ENCODE measurements around the gene BMP6.
A peak's percentile ranks its signal among the peaks of the same experiment; 100 is the strongest.

BMP6 gene

DNA sequence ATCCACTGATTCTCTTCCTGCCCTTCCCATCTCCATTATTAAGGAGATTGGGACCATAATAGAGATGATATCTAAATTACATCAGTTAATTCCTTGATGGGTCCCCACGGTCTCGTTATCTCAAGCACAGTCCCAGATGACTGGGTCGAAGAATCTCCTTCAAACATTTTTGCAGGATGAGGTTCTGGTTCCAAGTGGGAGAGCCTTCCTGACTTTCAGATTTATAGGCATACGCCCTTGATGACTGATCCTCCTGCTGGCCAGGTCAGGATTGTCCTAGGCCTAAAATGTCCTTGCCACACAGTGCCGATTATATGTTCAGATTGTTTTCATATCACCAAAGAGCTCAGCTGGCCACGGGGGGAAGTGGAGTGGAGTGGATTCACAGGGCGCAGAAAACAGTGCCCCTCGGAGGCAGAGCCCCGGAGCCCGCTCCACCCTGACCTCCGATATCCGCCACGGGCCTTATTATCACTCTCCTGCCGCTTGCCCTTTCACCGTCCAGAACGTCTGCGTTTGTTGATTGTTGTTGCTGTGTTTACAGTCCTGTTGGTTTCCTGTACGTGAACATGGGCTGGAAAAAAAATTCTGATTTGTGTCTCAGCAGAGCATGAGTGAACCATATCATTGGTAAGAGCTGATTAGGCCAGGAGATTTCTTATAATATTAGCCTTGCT is 8.9 kb downstream of the BMP6 start:
- intact Hi-C loops (cut with DNase I), result no loop called here
- DNase-seq, result no peak

DNA sequence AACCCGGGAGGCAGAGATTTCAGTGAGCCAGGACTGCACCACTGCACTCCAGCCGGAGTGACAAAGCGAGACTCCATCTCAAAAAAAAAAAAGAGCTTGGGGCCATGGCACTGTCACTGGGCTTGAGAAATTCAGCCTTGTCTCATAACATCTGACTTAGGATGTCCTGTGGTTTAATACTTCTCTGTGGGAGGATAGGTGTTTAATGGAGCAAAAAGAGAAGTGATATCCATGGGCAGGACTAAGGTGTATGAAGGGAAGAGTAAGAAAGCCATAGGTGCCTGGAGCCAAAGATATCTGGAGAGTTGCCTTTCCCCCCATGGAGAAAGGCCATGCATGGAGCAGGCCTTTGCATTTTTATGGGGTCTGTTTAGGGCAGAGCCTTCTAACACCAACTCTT is 11.2 kb downstream of the BMP6 start:
- DNase-seq, result no peak
- intact Hi-C loops (cut with DNase I), result no loop called here

DNA sequence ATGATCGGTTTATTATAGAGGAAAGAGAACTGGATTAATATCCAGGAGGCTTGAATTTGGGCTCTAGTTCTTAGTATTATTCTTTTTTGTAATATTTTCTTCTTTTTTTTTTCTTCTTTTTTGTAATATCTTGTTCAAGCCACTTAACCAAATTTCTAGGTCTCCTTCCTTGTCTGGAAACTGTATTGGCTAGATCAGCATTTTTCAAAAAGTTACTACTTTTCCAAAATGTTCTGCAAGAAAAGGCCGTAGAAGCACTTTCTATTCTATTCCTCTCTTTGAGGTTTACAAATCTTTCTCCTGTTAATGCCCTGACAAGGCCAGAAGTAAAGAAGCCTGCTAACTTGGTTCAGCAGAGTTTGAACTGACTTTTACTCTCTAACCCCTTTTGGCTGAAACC is 12.0 kb downstream of the BMP6 start:
- intact Hi-C loops (cut with DNase I), result no loop called here
- no peak for DNase-seq

DNA sequence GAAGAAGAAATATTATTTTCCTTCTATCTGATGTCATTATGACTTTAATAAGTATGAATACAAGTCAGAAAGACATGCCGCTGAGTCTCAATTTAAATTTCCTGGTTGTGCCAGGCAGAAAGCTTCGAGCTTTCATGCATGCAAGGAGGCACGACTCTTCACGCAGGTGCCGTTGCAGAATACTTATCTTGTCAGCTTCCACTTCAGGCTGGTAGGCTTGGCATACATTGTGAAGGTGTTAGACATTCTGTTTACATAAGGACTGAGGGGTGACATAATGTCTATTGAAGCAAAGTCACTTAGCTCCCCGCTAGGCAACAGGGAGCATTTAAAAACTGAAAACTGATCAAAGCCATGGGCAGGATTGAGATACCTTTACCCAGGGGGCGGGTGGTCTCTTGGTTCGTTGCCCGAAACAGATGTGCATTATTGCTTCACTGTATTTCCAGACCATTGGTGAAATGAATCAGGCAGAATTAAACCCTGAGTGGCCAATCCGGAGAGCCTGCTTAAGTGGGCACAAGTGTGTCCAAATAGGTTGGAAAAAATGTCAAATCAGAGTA is 16.4 kb downstream of the BMP6 start:
- intact Hi-C loops (cut with DNase I), result no loop called here

DNA sequence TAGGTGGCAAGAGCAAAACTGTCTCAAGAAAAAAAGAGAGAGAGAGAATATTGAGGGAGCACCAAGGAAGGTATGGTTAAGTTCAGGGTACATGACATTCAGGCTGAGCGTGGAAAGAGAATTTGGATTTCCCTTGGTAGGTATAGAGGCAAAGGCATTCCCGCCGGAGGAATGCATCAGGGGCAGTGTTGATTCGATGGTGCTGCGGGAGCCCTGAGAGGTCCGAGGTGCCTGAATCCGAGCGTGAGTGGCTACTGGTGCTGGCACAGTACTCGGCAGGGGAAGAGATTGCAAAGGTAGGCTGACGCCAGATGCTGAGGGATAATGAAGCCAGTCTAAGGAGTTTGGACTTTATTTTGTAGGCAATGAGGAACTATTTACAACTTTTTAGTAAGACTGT is 20.0 kb downstream of the BMP6 start:
- intact Hi-C loops (cut with DNase I), result no loop called here
- DNase-seq, result no peak

More for the DNA sequence above, 16.4 kb downstream of the BMP6 start:
- DNase-seq, result peak in 34 of 42 donors; percentile 8 to 85 (median 46)

DNA sequence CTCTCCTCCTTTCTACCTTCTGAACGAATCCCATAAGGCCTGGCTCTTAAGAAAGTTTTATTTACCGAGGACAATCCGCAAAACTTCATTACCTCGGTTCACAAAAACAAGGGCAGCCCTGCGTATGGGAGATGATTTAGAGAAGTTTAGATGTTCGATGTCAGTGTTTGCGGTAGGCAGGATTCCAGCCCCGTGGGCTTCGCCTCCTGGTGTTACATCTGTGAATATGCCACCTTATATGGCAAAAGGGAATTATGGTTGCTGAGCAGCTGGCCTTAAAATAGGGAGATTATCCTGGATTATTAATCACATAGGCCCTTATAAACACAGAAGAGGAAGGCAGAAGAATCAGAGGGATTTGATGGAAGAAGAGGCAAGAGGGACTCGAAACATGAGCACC is 21.1 kb downstream of the BMP6 start:
- no peak for DNase-seq
- intact Hi-C loops (cut with DNase I), result no loop called here

DNA sequence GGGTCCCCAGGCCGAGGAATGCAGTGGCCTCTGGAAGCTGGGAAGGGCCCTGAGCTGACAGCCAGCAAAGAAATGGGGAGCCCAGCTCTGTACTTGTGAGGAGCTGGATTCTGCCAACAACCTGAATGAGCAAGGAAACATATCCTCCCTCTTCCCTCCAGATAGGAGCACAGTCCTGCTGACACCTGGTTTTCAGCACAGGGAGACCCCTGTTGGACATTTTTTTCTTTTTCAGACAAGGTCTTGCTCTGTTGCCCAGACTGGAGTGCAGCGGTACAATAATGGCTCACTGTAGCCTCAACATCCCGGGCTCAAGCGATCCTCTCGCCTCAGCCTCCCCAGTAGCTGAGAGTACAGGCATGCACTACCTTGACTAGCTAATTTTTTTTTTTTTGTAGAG is 21.5 kb downstream of the BMP6 start:
- intact Hi-C loops (cut with DNase I), result no loop called here
- no peak for DNase-seq

DNA sequence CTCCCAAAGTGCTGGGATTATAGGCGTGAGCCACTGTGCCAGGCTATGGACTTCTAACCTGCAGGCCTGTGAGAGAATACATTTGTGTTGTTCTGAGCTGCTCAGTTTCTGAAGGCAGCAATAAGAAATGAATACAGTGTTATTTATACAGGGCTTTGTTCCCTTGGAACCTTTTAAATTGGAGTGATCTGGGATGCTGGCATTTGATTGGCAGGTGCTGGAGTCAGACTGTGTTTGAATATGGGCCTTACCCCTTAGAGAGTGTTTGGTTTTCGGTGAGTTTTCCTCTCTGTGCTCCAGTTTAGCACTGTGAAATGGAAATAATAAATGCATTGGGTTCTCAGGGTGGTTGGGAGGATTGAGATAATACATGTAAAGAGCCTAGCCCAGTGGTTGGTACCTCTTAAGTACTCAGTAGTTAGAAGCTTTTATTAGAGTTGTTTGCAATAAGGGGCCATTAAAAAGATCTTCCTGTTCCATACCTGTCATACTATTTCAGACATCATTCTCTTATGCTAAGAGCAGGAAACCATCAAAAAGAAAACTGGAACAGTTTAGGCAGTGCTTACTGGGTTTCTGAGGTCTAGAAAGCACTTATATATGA is 22.1 kb downstream of the BMP6 start:
- no peak for DNase-seq
- intact Hi-C loops (cut with DNase I), result no loop called here

DNA sequence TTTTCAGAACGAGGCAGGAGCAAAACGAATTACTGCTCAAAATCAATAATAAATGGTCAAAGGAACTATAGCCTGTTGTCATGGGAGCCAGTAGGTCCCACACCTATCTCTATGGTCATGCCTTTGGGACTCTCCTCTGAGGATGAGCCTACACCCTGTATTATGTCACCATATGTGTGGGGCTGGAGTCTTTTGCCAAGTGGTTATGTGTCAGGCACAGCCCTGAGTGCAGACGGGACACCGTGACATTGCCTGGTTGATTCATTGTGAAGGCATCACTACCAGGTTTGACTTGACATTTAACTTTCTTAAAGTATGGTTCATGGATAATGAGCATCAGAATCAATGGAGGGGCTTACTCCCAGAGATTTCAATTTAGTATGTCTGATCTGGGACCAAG is 23.6 kb downstream of the BMP6 start:
- no peak for DNase-seq
- intact Hi-C loops (cut with DNase I), result no loop called here

DNA sequence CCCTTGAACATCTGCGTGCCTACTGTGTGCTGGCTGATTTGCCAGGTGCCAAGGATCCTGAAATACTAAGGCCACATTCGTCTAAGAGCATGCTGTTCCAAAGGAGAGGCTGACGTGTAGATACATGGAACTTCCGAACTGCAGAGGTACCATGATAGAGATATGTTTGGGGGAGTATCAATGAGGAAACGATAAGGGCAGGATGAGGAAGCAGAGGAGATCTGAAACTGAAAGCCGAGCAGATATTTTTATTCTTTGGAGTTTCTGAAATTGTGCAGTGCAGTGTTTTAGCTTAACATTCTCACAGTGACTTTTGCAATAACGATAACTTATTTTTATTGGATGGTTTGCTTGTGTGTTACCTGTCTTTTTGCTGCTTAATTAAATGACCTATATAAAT is 24.3 kb downstream of the BMP6 start:
- DNase-seq, result no peak
- intact Hi-C loops (cut with DNase I), result no loop called here

DNA sequence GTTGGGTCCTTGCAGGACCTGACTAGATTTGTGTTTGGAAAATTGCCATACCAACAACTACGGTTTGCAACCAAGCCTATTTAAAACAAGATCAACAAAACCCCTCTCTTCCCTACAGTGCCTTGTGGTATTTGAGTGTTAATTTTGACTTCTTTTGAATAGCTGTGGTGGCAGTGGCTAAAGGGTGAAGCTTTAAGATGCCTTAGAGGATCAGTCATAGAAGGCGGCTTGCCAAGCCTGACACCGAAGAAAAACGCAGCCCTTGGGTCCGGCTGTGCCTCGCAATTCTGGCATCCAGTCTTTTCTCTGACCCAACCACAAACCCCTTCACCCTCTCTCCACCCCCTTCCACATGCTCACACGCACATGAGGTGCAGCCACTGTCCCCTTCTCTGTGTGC is 32.6 kb downstream of the BMP6 start:
- DNase-seq, result no peak
- intact Hi-C loops (cut with DNase I), result no loop called here

DNA sequence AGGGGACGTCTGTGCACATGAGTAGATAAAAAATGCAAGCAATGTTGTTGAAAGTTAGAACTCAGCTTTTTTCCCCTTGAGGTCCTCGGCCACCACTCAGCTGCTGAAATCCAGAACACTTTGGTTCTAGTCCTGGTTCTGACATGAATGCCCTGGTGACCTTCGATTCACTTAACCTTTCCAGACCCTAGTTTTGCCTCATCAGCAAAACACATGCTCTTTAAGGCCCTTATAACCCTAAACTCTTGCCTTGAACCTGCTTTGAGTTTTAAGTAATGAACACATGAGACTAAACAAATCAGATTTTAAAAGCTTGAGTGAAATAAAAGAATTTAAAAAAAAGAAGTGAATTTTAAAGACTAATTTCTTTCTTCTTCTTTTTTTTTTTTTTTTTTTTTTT is 33.4 kb downstream of the BMP6 start:
- no peak for DNase-seq

DNA sequence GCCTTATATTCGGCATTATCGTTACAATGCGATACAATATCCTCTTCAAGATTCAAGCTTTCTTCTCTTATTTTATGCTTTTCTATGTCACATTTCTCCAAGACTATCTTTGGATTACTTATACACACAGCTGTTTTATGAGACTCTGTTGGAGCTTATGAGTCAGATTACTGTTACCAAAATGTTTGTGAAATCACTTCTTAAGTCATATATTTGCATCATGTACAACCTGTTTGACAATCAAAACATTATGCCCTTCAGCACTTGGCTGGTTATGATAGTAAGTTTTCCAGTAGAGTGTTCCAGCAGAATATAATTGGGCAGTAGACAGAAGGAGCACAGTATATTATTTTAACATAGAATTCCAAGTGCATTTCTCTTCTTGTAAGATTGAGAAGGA is 35.2 kb downstream of the BMP6 start:
- intact Hi-C loops (cut with DNase I), result no loop called here
- no peak for DNase-seq

More for the DNA sequence above, 33.4 kb downstream of the BMP6 start:
- intact Hi-C loops (cut with DNase I), result no loop called here

DNA sequence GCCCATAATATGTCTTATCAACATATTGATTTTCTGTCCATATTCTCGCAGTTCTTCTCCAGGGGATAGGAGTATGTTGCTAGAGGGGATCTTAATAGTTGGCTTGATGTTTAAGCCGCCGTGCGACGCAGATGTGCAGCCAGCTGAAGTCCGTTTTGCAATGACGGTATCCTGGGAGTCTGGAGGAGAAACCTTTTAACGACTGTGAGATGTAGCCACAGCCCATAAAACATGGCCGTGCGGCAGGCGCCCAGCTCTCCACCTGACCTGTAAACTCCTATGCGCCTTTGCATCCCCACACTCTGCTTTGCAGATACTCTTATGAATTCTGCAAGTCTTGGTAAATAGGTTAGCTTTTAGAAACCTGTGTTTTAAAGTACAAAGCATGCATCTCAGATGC is 36.9 kb downstream of the BMP6 start:
- no peak for DNase-seq
- intact Hi-C loops (cut with DNase I), result no loop called here

DNA sequence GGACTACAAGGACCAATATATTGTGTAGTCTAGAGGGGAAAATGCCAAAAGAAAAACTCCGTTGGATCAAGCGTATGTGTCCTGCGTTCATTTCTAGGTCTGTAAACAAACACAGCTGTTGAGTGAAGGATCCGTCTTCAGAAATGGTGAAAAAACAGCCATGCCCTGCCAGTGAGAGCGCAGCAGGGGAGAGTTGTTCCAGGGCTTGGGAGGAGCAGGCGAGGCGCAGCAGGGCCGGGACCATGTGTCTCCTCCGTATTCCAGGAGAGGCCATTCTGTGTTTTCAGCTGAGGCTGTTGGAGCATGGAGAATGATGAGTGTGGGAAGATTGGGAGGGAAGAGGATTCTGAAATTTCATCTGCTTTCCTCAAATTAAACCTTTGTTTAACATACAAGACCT is 38.0 kb downstream of the BMP6 start:
- no peak for DNase-seq
- intact Hi-C loops (cut with DNase I), result no loop called here

DNA sequence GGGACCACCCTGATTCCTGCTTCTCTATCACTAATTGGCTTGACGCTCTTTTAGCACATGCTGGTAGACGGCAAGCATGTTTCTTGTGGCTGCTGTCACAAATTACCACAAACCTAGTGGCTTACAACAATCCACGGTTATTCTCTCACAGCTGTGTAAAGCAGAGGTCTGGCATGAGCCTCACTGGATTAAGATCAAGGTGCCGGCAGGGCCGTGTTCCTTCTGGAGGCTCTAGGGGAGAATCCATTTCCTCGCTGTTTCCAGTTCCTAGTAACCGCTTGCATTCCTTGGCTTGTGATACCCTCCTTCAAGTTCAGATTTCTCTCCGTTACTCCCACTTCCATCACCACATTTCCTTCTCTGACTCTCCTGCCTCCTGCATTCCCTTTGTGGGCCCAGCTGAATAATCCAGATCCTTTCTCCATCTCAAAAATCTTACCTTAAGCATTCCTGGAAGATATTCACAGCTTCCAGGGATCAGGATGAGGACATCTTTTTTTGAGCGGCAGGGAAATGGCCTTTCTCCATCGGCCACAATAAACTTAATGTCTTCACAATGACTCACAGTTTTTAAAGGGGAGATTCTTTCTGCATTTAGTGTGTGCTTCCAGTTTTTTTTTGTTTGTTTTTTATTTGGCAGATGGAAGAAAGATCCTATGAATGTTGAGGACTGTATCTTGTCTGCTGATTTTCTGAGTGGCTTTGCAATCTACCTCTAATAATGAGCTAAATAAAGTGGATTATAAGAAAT is 39.9 kb downstream of the BMP6 start:
- no peak for DNase-seq
- intact Hi-C loops (cut with DNase I), result no loop called here

DNA sequence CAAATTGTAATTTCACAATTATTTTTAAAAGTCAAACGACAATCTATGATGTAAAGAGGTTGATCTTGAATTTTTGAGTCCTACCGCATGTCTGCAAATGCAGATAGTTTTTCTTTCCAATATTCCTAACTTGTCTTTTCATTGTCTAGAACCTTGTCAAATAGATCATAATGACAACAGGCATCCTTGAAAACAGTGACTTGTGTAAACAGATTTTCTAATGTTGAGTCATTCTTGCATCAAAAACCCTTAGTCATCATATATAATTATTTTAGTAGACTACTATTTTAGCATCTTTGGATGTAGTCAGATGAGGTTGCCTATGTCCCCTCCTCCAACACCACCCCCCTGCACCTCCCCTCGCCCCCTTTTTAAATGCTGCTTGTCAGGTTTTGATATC is 43.8 kb downstream of the BMP6 start:
- no peak for DNase-seq
- intact Hi-C loops (cut with DNase I), result no loop called here

DNA sequence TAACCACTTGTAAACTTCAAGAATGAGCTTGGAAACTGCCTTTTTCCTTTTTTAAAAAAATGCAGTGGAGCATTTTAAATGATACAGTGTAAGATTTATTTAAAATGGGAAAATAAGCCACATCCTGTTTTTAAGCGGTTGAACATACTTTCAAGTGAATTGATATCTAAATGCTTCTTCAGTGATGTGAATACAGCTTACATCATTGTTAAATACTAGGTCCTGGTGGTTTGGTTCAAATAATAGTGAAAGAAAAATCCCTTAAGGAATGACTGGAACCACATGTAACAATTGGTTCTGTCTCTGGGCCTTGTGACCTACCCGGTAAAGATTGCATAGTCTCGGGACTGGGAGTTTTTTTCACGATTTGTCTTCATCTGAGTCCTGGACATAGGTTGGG is 44.2 kb downstream of the BMP6 start:
- intact Hi-C loops (cut with DNase I), result no loop called here
- DNase-seq, result no peak

DNA sequence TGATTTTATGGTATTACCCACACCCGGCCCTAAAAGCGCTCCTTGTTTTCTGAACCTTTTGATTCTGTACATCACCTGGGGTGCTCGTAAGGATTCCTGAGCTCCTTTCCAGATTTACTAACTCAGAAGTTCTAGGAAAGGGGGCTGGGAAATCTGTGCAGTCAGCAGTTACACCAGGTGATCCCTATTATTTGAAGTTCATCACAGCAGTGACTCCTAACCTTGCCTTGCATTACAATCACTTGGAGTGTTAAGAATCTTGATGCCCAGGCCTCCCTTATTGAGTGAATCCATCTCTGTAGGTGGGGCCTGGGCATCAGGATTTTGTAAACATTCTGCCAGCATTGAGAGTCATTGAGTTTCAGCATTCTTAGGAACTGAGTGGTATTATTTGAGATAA is 44.7 kb downstream of the BMP6 start:
- intact Hi-C loops (cut with DNase I), result no loop called here

DNA sequence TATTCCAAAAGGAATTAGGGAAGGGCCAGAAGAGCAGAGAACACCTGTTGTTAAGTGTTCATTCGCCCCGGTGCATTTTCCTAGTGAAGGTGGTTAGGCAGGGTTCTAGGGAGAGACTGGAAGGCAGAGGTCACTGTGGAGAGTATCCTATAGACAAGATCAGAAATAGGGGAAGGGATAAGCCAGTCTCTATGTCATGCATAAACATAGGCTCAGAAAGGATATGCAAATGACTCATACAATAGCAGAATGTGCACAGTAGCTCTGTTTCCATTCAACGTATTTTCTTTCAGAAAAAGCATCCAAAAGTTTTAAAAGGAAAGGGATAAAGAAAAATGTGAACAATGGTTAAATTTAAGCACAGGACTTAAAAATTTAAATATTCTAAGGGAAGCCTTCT is 47.4 kb downstream of the BMP6 start:
- intact Hi-C loops (cut with DNase I), result no loop called here
- DNase-seq, result no peak

More for the DNA sequence above, 44.7 kb downstream of the BMP6 start:
- DNase-seq, result no peak
